Right lobe of liver (tissue), 6 donors: ENCODE measurements around the gene FAAH2. TPM values are rescaled to one million over a fixed set of nuclear protein-coding genes. Genes with fewer than 3 reads are reported as not detected.
A peak's percentile ranks its signal among the peaks of the same experiment; 100 is the strongest.

Source experiments
- ATAC-seq, 4 donors: fragments of 200-7000 bp; cut with Tn5 transposase; one replicate each; pipeline ENCODE4 v1.9.1; 2020; ENCODE audit warnings: mild to moderate bottlenecking in 4 of 4, moderate library complexity in 4 of 4
- DNase-seq, 3 donors: peaks; one replicate each; pipeline ENCODE4 v3.0.0-alpha.2; 2020
- H3K27ac ChIP-seq, 3 donors: fragments of 200-600 bp; one replicate each; pipeline ENCODE4 v1.8.0; 2022
- H3K27me3 ChIP-seq, 2 donors: fragments of 200-600 bp; one replicate each; pipeline ENCODE4 v1.8.0; 2022
- H3K36me3 ChIP-seq, 4 donors: fragments of 200-600 bp; sonication (generic) in 1 of 4; one replicate each; pipeline versions ENCODE4 v1.5.1 to v1.8.0; 2017 to 2022; ENCODE audit warnings: control low read depth in 1 of 4
- H3K4me1 ChIP-seq, 4 donors: fragments of 200-600 bp; sonication (generic) in 1 of 4; one replicate each; pipeline versions ENCODE4 v1.5.1 to v1.8.0; 2017 to 2022; ENCODE audit warnings: control low read depth in 1 of 4
- H3K4me3 ChIP-seq, 3 donors: fragments of 200-600 bp; one replicate each; pipeline ENCODE4 v1.8.0; 2022
- H3K9me3 ChIP-seq, 4 donors: fragments of 200-600 bp; sonication (generic) in 1 of 4; one replicate each; pipeline versions ENCODE4 v1.5.1 to v1.8.0; 2017 to 2022; ENCODE audit warnings: control low read depth in 1 of 4
- POLR2A ChIP-seq: fragments of 450-650 bp; IDR thresholded peaks from one replicate; pipeline ENCODE4 v1.6.1; 2017; ENCODE audit warnings: antibody characterized with exemption, mild to moderate bottlenecking
- WGBS: methylation state at CpG from one replicate; pipeline ENCODE4 v1.1.6; 2018; ENCODE audit warnings: low coverage, low lambda C conversion rate; ENCODE audit not compliant: insufficient coverage; ENCODE audit errors: missing lambda C conversion rate; 5-methylcytosine and 5-hydroxymethylcytosine counted together
- intact Hi-C, 2 donors: fragments of 100-400 bp; cut with DNase I; formaldehyde crosslinking; loops; one replicate each; pipeline versions ENCODE4 v1.11.2 to v1.14.1; 2022
- total RNA-seq, 6 experiments: library from RNA; depleted of rRNA in 2 of 6; stranded (reverse); fragments of >200 nt in 2 of 6; fragmentation: NEBNext Ultra II Directional in 3 of 6; extraction: Animal tissue kit (Norgen Biotek cat#: 25700) in 3 of 6; gene quantifications; one replicate each; pipeline versions ENCODE4 v1.1.0 to v1.2.4, GENCODE V29; 2016 to 2023
- TF ChIP-seq, protein P1 (sequence below), 4 donors: fragments of 200-600 bp in 3 of 4; fragments of 450-650 bp in 1 of 4; IDR thresholded peaks; one replicate each; pipeline versions ENCODE4 v1.5.1 to v1.8.0; 2016 to 2022; ENCODE audit warnings: antibody characterized with exemption in 4 of 4, mild to moderate bottlenecking in 2 of 4
- donor health status: DM: no; HTN: yes; CAD: no.
- donor health status: DM: no; HTN: no; CAD: no.
- donor health status: DM: no; HTN: no; CAD: no.
- donor health status: DM: no; HTN: yes; CAD: no.
- donor health status: DM: no; HTN: yes; CAD: no.

Gene FAAH2
- total RNA-seq, 6 experiments from 2014 or later, result 6.9 to 19.7 (median 10.0) TPM

DNA sequence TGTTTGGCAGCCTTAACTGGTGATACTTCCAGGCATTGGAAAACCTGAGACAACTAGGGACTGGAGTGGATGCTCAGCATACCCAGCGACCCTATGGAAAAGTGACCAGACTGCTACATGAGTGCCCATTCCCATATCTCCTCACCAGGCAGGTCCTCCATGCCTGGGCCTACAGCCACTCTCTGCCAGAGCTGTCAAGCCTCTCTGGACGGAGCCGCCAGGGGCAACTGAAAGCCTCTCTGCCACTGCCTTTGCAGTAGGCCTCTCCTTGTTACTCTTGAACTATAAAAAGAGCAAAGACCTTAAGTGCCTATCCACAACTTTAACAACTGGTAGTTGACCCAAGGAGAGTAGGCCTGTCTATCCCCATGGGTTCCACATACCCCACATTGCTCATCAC is 20.2 kb upstream of the FAAH2 start:
- Histone ChIP-seq H3K4me1 (no peaks in the 10 kb centered on the region), H3K36me3 (no peaks in the 10 kb centered on the region), H3K27me3 (peaks cover 0 to 5% of the 10 kb centered on the region in 2 donors), H3K27ac (no peak overlapping the region), H3K9me3 (no peaks in the 10 kb centered on the region), H3K4me3 (no peak overlapping the region)
- TF ChIP-seq, protein P1, sequence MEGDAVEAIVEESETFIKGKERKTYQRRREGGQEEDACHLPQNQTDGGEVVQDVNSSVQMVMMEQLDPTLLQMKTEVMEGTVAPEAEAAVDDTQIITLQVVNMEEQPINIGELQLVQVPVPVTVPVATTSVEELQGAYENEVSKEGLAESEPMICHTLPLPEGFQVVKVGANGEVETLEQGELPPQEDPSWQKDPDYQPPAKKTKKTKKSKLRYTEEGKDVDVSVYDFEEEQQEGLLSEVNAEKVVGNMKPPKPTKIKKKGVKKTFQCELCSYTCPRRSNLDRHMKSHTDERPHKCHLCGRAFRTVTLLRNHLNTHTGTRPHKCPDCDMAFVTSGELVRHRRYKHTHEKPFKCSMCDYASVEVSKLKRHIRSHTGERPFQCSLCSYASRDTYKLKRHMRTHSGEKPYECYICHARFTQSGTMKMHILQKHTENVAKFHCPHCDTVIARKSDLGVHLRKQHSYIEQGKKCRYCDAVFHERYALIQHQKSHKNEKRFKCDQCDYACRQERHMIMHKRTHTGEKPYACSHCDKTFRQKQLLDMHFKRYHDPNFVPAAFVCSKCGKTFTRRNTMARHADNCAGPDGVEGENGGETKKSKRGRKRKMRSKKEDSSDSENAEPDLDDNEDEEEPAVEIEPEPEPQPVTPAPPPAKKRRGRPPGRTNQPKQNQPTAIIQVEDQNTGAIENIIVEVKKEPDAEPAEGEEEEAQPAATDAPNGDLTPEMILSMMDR (IDR thresholded peaks at IDR 0.05), result no peak
- no peak for TF ChIP-seq POLR2A
- ATAC-seq (no peak), DNase-seq (no peak)
- intact Hi-C loops, result no loop called here
- no CpG with 5 or more reads among the region's 3 CpGs for WGBS

DNA sequence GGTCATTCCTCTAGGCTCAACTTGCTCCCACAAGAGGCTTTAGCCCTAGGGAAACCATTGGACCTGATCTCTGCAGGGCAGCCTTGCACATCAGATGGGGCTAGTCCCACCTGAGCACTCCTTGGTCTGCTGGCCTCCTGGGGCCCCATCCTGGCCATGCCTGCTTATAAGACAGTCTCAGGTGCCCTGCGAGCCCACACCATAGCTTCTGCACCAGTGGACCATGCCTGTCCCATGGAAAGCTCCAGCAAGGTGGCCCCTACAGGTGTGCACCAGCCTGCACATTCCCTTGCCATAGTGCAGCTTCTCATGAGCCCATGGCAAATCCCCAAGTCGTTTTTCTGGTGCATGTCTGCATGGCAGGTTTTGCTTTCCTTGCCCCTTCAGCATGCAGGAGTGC is 19.6 kb upstream of the FAAH2 start:
- WGBS, result no CpG with 5 or more reads among the region's 2 CpGs
- no peaks in the 10 kb centered on the region for H3K4me1 ChIP-seq
- peak in 1 of 3 donors; percentile 33 for DNase-seq
- intact Hi-C loops, result no loop called here
- ATAC-seq, result no peak
- H3K27ac ChIP-seq, result no peak overlapping the region
- H3K4me3 ChIP-seq, result no peak overlapping the region
- TF ChIP-seq, protein P1 (IDR thresholded peaks at IDR 0.05), result no peak
- no peak for TF ChIP-seq POLR2A
- no peaks in the 10 kb centered on the region for H3K9me3 ChIP-seq
- peaks cover 0 to 5% of the 10 kb centered on the region in 2 donors for H3K27me3 ChIP-seq
- no peaks in the 10 kb centered on the region for H3K36me3 ChIP-seq

DNA sequence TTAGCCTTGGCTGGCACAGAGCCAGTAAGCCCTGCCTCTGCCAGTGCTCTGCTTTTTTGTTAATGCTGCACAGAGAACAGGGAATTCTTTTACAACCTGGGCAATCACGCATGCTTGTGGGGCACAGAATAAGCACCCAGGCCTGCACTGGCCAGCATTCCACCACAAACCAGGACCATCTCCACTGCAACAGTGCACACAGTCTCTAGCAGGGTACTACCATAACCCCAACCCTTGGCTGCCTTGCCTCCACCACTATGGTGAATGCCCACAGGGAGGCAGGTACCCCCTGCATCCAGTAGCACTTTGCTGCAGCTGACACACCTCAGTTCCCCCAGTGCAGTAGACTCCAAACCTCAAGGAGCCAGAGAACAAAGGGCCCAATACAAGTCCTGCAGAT is 19.2 kb upstream of the FAAH2 start:
- no peaks in the 10 kb centered on the region for H3K4me1 ChIP-seq
- H3K27ac ChIP-seq, result no peak overlapping the region
- DNase-seq (peak in 1 of 3 donors; percentile 15), ATAC-seq (no peak)
- WGBS, result no CpG with 5 or more reads among the region's 1 CpG
- intact Hi-C loops, result no loop called here
- H3K36me3 ChIP-seq, result no peaks in the 10 kb centered on the region
- TF ChIP-seq, protein P1 (IDR thresholded peaks at IDR 0.05), result no peak
- TF ChIP-seq POLR2A, result no peak
- no peaks in the 10 kb centered on the region for H3K9me3 ChIP-seq
- peaks cover 0 to 5% of the 10 kb centered on the region in 2 donors for H3K27me3 ChIP-seq
- H3K4me3 ChIP-seq, result no peak overlapping the region

DNA sequence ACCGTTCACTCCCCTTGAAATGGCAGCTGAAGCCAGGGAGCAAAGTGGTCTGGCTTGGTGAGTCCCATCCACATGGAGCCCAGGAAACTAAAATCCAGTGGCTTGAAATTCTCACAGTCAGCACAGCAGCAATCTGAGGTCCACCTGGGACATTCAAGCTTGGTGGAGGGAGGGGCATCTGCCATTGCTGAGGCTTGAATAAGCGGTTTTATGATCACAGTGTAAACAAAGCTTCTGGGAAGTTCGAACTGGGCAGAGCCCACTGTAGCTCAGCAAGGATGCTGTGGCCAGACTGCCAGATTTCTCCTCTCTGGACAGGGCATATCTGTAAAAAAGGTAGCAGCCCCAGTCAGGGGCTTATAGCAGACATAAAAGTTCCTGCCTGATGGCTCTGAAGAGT is 15.5 kb upstream of the FAAH2 start:
- Histone ChIP-seq H3K9me3 (no peaks in the 10 kb centered on the region), H3K27me3 (peaks cover 0 to 5% of the 10 kb centered on the region in 2 donors), H3K4me1 (no peaks in the 10 kb centered on the region), H3K36me3 (no peaks in the 10 kb centered on the region), H3K4me3 (no peak overlapping the region), H3K27ac (no peak overlapping the region)
- no peak for TF ChIP-seq POLR2A
- TF ChIP-seq, protein P1 (IDR thresholded peaks at IDR 0.05), result no peak
- intact Hi-C loops, result no loop called here
- DNase-seq (no peak), ATAC-seq (no peak)
- 67% methylated on average over 1 of the region's 3 CpGs for WGBS

DNA sequence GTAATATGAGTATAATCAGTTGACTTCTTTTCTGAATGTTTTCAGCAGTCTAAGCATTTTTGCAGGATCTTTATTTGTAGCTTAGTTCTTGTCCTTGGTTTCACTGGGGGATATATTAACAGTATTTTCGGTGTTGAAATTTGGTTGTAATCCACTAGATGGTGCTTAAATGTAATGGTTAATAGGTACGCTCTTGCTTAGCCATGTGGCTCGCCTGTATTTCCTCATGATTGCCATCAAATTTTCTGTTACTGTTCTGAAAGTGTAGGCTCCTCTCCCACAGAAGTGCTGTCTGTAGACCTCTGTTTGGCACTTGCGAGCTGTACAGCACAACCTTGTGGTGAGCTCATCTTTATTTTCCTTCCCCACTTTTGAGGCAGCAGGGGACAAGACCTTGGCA is 3.9 kb upstream of the FAAH2 start:
- Histone ChIP-seq H3K36me3 (no peaks in the 10 kb centered on the region), H3K9me3 (no peaks in the 10 kb centered on the region), H3K27me3 (peaks cover 0 to 3% of the 10 kb centered on the region in 2 donors), H3K27ac (no peak overlapping the region), H3K4me1 (no peaks in the 10 kb centered on the region), H3K4me3 (no peak overlapping the region)
- intact Hi-C loops, result no loop called here
- 47% methylated on average over 4 of the region's 4 CpGs for WGBS
- DNase-seq (no peak), ATAC-seq (peak in 2 of 4 donors; percentile 36 to 47)
- TF ChIP-seq, protein P1 (IDR thresholded peaks at IDR 0.05), result peak in 2 of 4 donors; percentile 5
- no peak for TF ChIP-seq POLR2A
